Fibroblast of lung (primary cell): ENCODE measurements around the gene WDFY2. TPM values are rescaled to one million over a fixed set of nuclear protein-coding genes. Genes with fewer than 3 reads are reported as not detected.

Source experiments
- DNase-seq, 2 donors: peaks; one replicate each; pipeline versions ENCODE4 v3.0.0 to v3.0.0-alpha.2; 2010; ENCODE audit warnings: low read depth in 2 of 2
- H2AFZ ChIP-seq: 2 replicates; pipeline ENCODE4 v1.5.1; 2012; ENCODE audit warnings: low read length, control low read depth, inconsistent platforms
- H3K27ac ChIP-seq: 2 replicates; pipeline ENCODE4 v1.5.1; 2011; ENCODE audit warnings: low read length, control low read depth; ENCODE audit not compliant: insufficient read depth
- H3K27me3 ChIP-seq: 2 replicates; pipeline ENCODE4 v1.5.1; 2011; ENCODE audit warnings: mild to moderate bottlenecking, low read length; ENCODE audit not compliant: control insufficient read depth, insufficient read depth
- H3K36me3 ChIP-seq: 2 replicates; pipeline ENCODE4 v1.5.1; 2011; ENCODE audit warnings: low read length; ENCODE audit not compliant: control insufficient read depth, insufficient read depth
- H3K4me1 ChIP-seq: 2 replicates; pipeline ENCODE4 v1.5.1; 2011; ENCODE audit warnings: low read length; ENCODE audit not compliant: control insufficient read depth, insufficient read depth; ENCODE audit errors: extremely low read depth
- H3K4me2 ChIP-seq: 2 replicates; pipeline ENCODE4 v1.5.1; 2011; ENCODE audit warnings: low read length, control low read depth; ENCODE audit not compliant: insufficient read depth; ENCODE audit errors: extremely low read depth
- H3K4me3 ChIP-seq, 4 experiments: fragments of 200-600 bp in 1 of 4; sonication (generic) in 1 of 4; replicated peaks in 1 of 4; 2 replicates each; pipeline ENCODE4 v1.5.1; 2011 to 2016; ENCODE audit warnings: low read length in 4 of 4, low read depth in 3 of 4, mild to moderate bottlenecking in 3 of 4, control low read depth in 2 of 4, inconsistent platforms in 1 of 4, mixed read lengths in 1 of 4; ENCODE audit not compliant: insufficient read depth in 1 of 4; ENCODE audit errors: control extremely low read depth in 1 of 4
- H3K79me2 ChIP-seq: 2 replicates; pipeline ENCODE4 v1.5.1; 2012; ENCODE audit warnings: mild to moderate bottlenecking, low read length, inconsistent platforms; ENCODE audit not compliant: control insufficient read depth, insufficient read depth
- H3K9ac ChIP-seq: 2 replicates; pipeline ENCODE4 v1.5.1; 2011; ENCODE audit warnings: mild to moderate bottlenecking, low read length, control low read depth; ENCODE audit not compliant: insufficient read depth
- H3K9me3 ChIP-seq: 2 replicates; pipeline ENCODE4 v1.5.1; 2012; ENCODE audit warnings: low read depth, low read length; ENCODE audit not compliant: control insufficient read depth, insufficient read depth
- H4K20me1 ChIP-seq: 2 replicates; pipeline ENCODE4 v1.5.1; 2011; ENCODE audit warnings: low read length; ENCODE audit not compliant: control insufficient read depth, insufficient read depth; ENCODE audit errors: extremely low read depth
- CTCF ChIP-seq, 2 donors: IDR thresholded peaks in 1 of 2; conservative IDR thresholded peaks in 1 of 2; 1 replicate in 1 of 2; 2 replicates in 1 of 2; pipeline ENCODE4 v1.5.1; 2011 to 2012; ENCODE audit warnings: low read length in 2 of 2, control low read depth in 1 of 2, inconsistent platforms in 1 of 2, low read depth in 1 of 2, mild to moderate bottlenecking in 1 of 2
- EZH2 ChIP-seq: IDR thresholded peaks from 2 replicates; pipeline ENCODE4 v1.5.1; 2012; ENCODE audit warnings: low read length, control low read depth, mild to moderate bottlenecking; ENCODE audit errors: missing control alignments
- polyA plus RNA-seq, 2 donors: library from polyadenylated mRNA; depleted of rRNA in 1 of 2; stranded (reverse) in 1 of 2; unstranded in 1 of 2; fragments of >200 nt; gene quantifications; 2 replicates each; pipeline ENCODE4 v1.2.1, GENCODE V29; 2011 to 2012; ENCODE audit warnings: missing spikeins in 1 of 2
- total RNA-seq: library from RNA; depleted of rRNA; stranded (reverse); fragments of >200 nt; gene quantifications from 2 replicates; pipeline ENCODE4 v1.2.1, GENCODE V29; 2014

Gene WDFY2
- total and polyA plus RNA-seq, 2 donors (not counting 1 experiment from before 2014, with no cell fraction given), result 4.9 to 9.2 TPM

- Histone ChIP-seq H3K79me2 (no peaks in the 10 kb centered on the region), H3K27me3 (no peaks in the 10 kb centered on the region), H3K4me3 (no peak overlapping the region), H3K9ac (no peak overlapping the region), H2AFZ (no peak overlapping the region), H3K36me3 (peaks cover 2% of the 10 kb centered on the region), H3K4me2 (no peak overlapping the region), H3K4me1 (peaks cover 20% of the 10 kb centered on the region), H3K9me3 (no peaks in the 10 kb centered on the region), H3K27ac (no peak overlapping the region), H4K20me1 (no peaks in the 10 kb centered on the region)
- no peak for DNase-seq
- TF ChIP-seq EZH2, result no peak
- TF ChIP-seq CTCF (conservative IDR thresholded peaks at IDR 0.05 in 1 of 2, IDR thresholded peaks at IDR 0.05 in 1 of 2; ENCODE audit: low read depth in 1 of 2, low read length in 2 of 2), result no peak
These were observed 179.2 kb downstream of the WDFY2 start for GRCh38 chr13:51763486-51763885.

- Histone ChIP-seq H3K4me3 (peak overlapping the region in 3 of 4 experiments; percentile 14 to 27 (median 18)), H3K4me1 (peaks cover 20% of the 10 kb centered on the region), H4K20me1 (no peaks in the 10 kb centered on the region), H3K4me2 (peak overlapping the region; percentile 78), H3K9ac (no peak overlapping the region), H3K9me3 (no peaks in the 10 kb centered on the region), H3K79me2 (no peaks in the 10 kb centered on the region), H3K27ac (peak overlapping the region; percentile 80), H3K36me3 (no peaks in the 10 kb centered on the region), H2AFZ (peak overlapping the region; percentile 63), H3K27me3 (no peaks in the 10 kb centered on the region)
- DNase-seq, result peak; percentile 81 to 92
- TF ChIP-seq EZH2 (no peak), CTCF (conservative IDR thresholded peaks at IDR 0.05 in 1 of 2, IDR thresholded peaks at IDR 0.05 in 1 of 2; ENCODE audit: low read depth in 1 of 2, low read length in 2 of 2) (peak in 1 of 2 donors; percentile 6)
These were observed 180.2 kb downstream of the WDFY2 start for GRCh38 chr13:51764184-51765141.

- no peaks in the 10 kb centered on the region for H3K27me3 ChIP-seq
- H4K20me1 ChIP-seq, result no peaks in the 10 kb centered on the region
- TF ChIP-seq EZH2 (no peak), CTCF (conservative IDR thresholded peaks at IDR 0.05 in 1 of 2, IDR thresholded peaks at IDR 0.05 in 1 of 2; ENCODE audit: low read depth in 1 of 2, low read length in 2 of 2) (no peak)
- H3K9me3 ChIP-seq, result no peaks in the 10 kb centered on the region
- H3K36me3 ChIP-seq, result no peaks in the 10 kb centered on the region
- peak overlapping the region; percentile 78 for H3K4me2 ChIP-seq
- no peaks in the 10 kb centered on the region for H3K79me2 ChIP-seq
- H3K4me1 ChIP-seq, result peaks cover 20% of the 10 kb centered on the region
- H2AFZ ChIP-seq, result peak overlapping the region; percentile 63
- H3K9ac ChIP-seq, result no peak overlapping the region
- DNase-seq, result peak in 1 of 2 donors; percentile 17
- H3K4me3 ChIP-seq, result peak overlapping the region in 2 of 4 experiments; percentile 14 to 27
- peak overlapping the region; percentile 80 for H3K27ac ChIP-seq
These were observed 180.9 kb downstream of the WDFY2 start for GRCh38 chr13:51765142-51765515.
